ENCODE results near the gene ARHGEF35.

The ARHGEF35 gene

GRCh38 chr7:144164784-144165183 is 30.8 kb downstream of the ARHGEF35 start:
- H3K9me3 ChIP-seq = no peaks in the 10 kb centered on the region
- TF ChIP-seq Cebpa-rat (IDR thresholded peaks at IDR 0.05) = no peak
- H4K20me1 ChIP-seq = no peaks in the 10 kb centered on the region
- no peak overlapping the region for H3K4me3 ChIP-seq
- no peak overlapping the region for H3K9ac ChIP-seq
- no peaks in the 10 kb centered on the region for H3K4me1 ChIP-seq
- H3K4me2 ChIP-seq = no peak overlapping the region
- no peaks in the 10 kb centered on the region for H3K36me3 ChIP-seq
- no peak overlapping the region for H3K27ac ChIP-seq
- no peaks in the 10 kb centered on the region for H3K27me3 ChIP-seq

- H4K20me1 ChIP-seq = no peaks in the 10 kb centered on the region
- no peaks in the 10 kb centered on the region for H3K36me3 ChIP-seq
- no peak overlapping the region for H3K4me2 ChIP-seq
- no peaks in the 10 kb centered on the region for H3K9me3 ChIP-seq
- no peak for TF ChIP-seq Cebpa-rat (IDR thresholded peaks at IDR 0.05)
- H3K4me1 ChIP-seq = no peaks in the 10 kb centered on the region
- no peak overlapping the region for H3K9ac ChIP-seq
- H3K27me3 ChIP-seq = no peaks in the 10 kb centered on the region
- H3K27ac ChIP-seq = no peak overlapping the region
- H3K4me3 ChIP-seq = no peak overlapping the region
These were observed 36.8 kb downstream of the ARHGEF35 start for GRCh38 chr7:144158861-144159260.

GRCh38 chr7:144148224-144148827 is 47.3 kb downstream of the ARHGEF35 start:
- Histone ChIP-seq H3K36me3 (no peaks in the 10 kb centered on the region), H4K20me1 (no peaks in the 10 kb centered on the region), H3K27me3 (no peaks in the 10 kb centered on the region), H3K4me2 (no peak overlapping the region), H3K9ac (no peak overlapping the region), H3K9me3 (peaks cover 20% of the 10 kb centered on the region), H3K4me3 (no peak overlapping the region), H3K27ac (no peak overlapping the region), H3K4me1 (no peaks in the 10 kb centered on the region)
- no peak for TF ChIP-seq Cebpa-rat (IDR thresholded peaks at IDR 0.05)

- no peaks in the 10 kb centered on the region for H4K20me1 ChIP-seq
- no peaks in the 10 kb centered on the region for H3K27me3 ChIP-seq
- no peak overlapping the region for H3K27ac ChIP-seq
- H3K9ac ChIP-seq = no peak overlapping the region
- no peak for TF ChIP-seq Cebpa-rat (IDR thresholded peaks at IDR 0.05)
- no peak overlapping the region for H3K4me3 ChIP-seq
- no peaks in the 10 kb centered on the region for H3K36me3 ChIP-seq
- H3K4me1 ChIP-seq = no peaks in the 10 kb centered on the region
- H3K9me3 ChIP-seq = peaks cover 20% of the 10 kb centered on the region
- no peak overlapping the region for H3K4me2 ChIP-seq
These were observed 51.2 kb downstream of the ARHGEF35 start for GRCh38 chr7:144144426-144144825.

- no peak for TF ChIP-seq Cebpa-rat (IDR thresholded peaks at IDR 0.05)
- no peak overlapping the region for H3K4me3 ChIP-seq
- no peaks in the 10 kb centered on the region for H3K27me3 ChIP-seq
These were observed 53.4 kb downstream of the ARHGEF35 start for GRCh38 chr7:144142187-144142586.

GRCh38 chr7:144137501-144137900 is 58.1 kb downstream of the ARHGEF35 start:
- no peaks in the 10 kb centered on the region for H4K20me1 ChIP-seq
- no peak overlapping the region for H3K4me2 ChIP-seq
- no peak overlapping the region for H3K27ac ChIP-seq
- no peak for TF ChIP-seq Cebpa-rat (IDR thresholded peaks at IDR 0.05)
- H3K36me3 ChIP-seq = no peaks in the 10 kb centered on the region
- H3K27me3 ChIP-seq = no peaks in the 10 kb centered on the region
- H3K9me3 ChIP-seq = no peaks in the 10 kb centered on the region
- H3K4me3 ChIP-seq = no peak overlapping the region
- H3K4me1 ChIP-seq = no peaks in the 10 kb centered on the region
- H3K9ac ChIP-seq = no peak overlapping the region

More at GRCh38 chr7:144142187-144142586, 53.4 kb downstream of the ARHGEF35 start:
- H4K20me1 ChIP-seq = no peaks in the 10 kb centered on the region
- no peak overlapping the region for H3K4me2 ChIP-seq
- H3K36me3 ChIP-seq = no peaks in the 10 kb centered on the region
- H3K4me1 ChIP-seq = no peaks in the 10 kb centered on the region
- peaks cover 6% of the 10 kb centered on the region for H3K9me3 ChIP-seq
- H3K9ac ChIP-seq = no peak overlapping the region
- no peak overlapping the region for H3K27ac ChIP-seq
